ENCODE results near the gene EFNB3. TPM values are rescaled to one million over a fixed set of nuclear protein-coding genes. Genes with fewer than 3 reads are reported as not detected.
A peak's percentile ranks its signal among the peaks of the same experiment; 100 is the strongest.

Gene EFNB3
- total and polyA plus RNA-seq, 10 of the 15 experiments (the other 5 are each of a cell fraction or from before 2014, with no cell fraction given), result 0.01 to 0.13 (median 0.04) TPM; not detected in 5

GRCh38 chr17:7703584-7704479, 1.2 kb upstream of the EFNB3 start:
- 84% methylated on average over 24 of the region's 24 CpGs for WGBS (ENCODE audit: insufficient coverage, insufficient replicate concordance, low lambda C conversion rate, missing lambda C conversion rate)
- H3K9me3 ChIP-seq (replicated peaks; ENCODE audit: control insufficient read depth, insufficient read depth, low read length), result no peaks in the 10 kb centered on the region
- DNase-seq (ENCODE audit: low read depth, low spot score), result no peak
- BruUV-seq (replicated peaks), result no TSS peak
- ChIA-PET SMC1A (ENCODE audit: uncharacterized antibody, unreplicated experiment) (no interaction called here), CTCF (interaction anchor here (0.6 kb wide), 1 partner anchor 86 kb away, joined by 3 read pairs; no protein-coding TSS in a partner anchor), RAD21 (ENCODE audit: unreplicated experiment) (interaction anchor here (0.8 kb wide), 1 partner anchor 17 kb away, joined by 4 read pairs; the partner anchor contains the start of gene TP53), POLR2A (interaction anchor here (0.7 kb wide), 1 partner anchor 199 kb away, joined by 3 read pairs; no protein-coding TSS in a partner anchor)
- H3K27ac ChIP-seq (ENCODE audit: control insufficient read depth, insufficient read depth), result no peak overlapping the region
- intact Hi-C loops (cut with micrococcal nuclease; ENCODE audit: unreplicated experiment) (no loop called here), in situ Hi-C loops (cut with MboI) (no loop called here)
- TF ChIP-seq BMI1 (IDR thresholded peaks at IDR 0.05; ENCODE audit: borderline replicate concordance) (peak; percentile 60; the same call in 1 of the 2 replicates), ESRRA (IDR thresholded peaks at IDR 0.05; ENCODE audit: low read length) (no peak)
- no peak overlapping the region for H3K4me2 ChIP-seq (ENCODE audit: control insufficient read depth, insufficient read depth)
- no peak overlapping the region for H3K4me3 ChIP-seq
- ATAC-seq, result peak; percentile 31; the same call in 2 of the 3 replicates
- H3K79me2 ChIP-seq (ENCODE audit: control insufficient read depth, insufficient read depth, low read length), result no peaks in the 10 kb centered on the region
- peaks cover 0 to 4% of the 10 kb centered on the region in 2 experiments; a peak in 2 of 4 replicates for H3K36me3 ChIP-seq (ENCODE audit: control insufficient read depth in 2 of 2, insufficient read depth in 2 of 2, low read length in 1 of 2)
- H4K20me1 ChIP-seq (ENCODE audit: control insufficient read depth, insufficient read depth), result no peaks in the 10 kb centered on the region
- no peak overlapping the region for H2AFZ ChIP-seq (ENCODE audit: control insufficient read depth, low read depth, low read length)
- peaks cover 3 to 5% of the 10 kb centered on the region in 2 experiments; a peak in 3 of 4 replicates for H3K27me3 ChIP-seq (replicated peaks in 1 of 2; ENCODE audit: control insufficient read depth in 2 of 2, insufficient read depth in 2 of 2, low read length in 1 of 2)
- no peak overlapping the region for H3K9ac ChIP-seq (ENCODE audit: control insufficient read depth, insufficient read depth, low read length)
- no peak for FAIRE-seq
- no peaks in the 10 kb centered on the region for H3K4me1 ChIP-seq (ENCODE audit: control insufficient read depth, insufficient read depth, low read length)
